Gastrocnemius medialis (tissue), 4 donors: ENCODE results near the gene NR6A1. TPM values are rescaled to one million over a fixed set of nuclear protein-coding genes. Genes with fewer than 3 reads are reported as not detected.

Experiments
- ATAC-seq, 2 donors: fragments of 150-250 bp; one replicate each; pipeline ENCODE4 v1.9.1; 2016
- DNase-seq, 2 donors: peaks; one replicate each; pipeline ENCODE4 v3.0.0-alpha.2; 2019
- H3K27ac ChIP-seq, 4 donors: fragments of 200-600 bp; sonication (generic); 1 replicate in 1 of 4; 2 replicates in 3 of 4; pipeline ENCODE4 v1.5.1; 2016 to 2018; ENCODE audit warnings: mild to moderate bottlenecking in 2 of 4, moderate library complexity in 1 of 4
- H3K27me3 ChIP-seq, 3 donors: fragments of 200-600 bp; sonication (generic) in 2 of 3; 1 replicate in 1 of 3; 2 replicates in 2 of 3; pipeline versions ENCODE4 v1.5.1 to v1.6.0; 2016 to 2019; ENCODE audit warnings: mild to moderate bottlenecking in 1 of 3, moderate library complexity in 1 of 3
- H3K36me3 ChIP-seq, 2 donors: fragments of 200-600 bp; sonication (generic) in 1 of 2; one replicate each; pipeline ENCODE4 v1.5.1; 2017 to 2018
- H3K4me1 ChIP-seq, 2 donors: fragments of 200-600 bp; sonication (generic) in 1 of 2; one replicate each; pipeline ENCODE4 v1.5.1; 2016 to 2017; ENCODE audit warnings: mild to moderate bottlenecking in 2 of 2
- H3K4me3 ChIP-seq, 4 donors: fragments of 200-600 bp; sonication (generic) in 3 of 4; 1 replicate in 1 of 4; 2 replicates in 3 of 4; pipeline ENCODE4 v1.5.1; 2016 to 2019; ENCODE audit warnings: mild to moderate bottlenecking in 2 of 4
- H3K9me3 ChIP-seq, 3 donors: fragments of 200-600 bp; sonication (generic) in 2 of 3; 1 replicate in 1 of 3; 2 replicates in 2 of 3; pipeline ENCODE4 v1.5.1; 2016 to 2019
- POLR2A ChIP-seq, 2 donors: fragments of 450-650 bp; IDR thresholded peaks; one replicate each; pipeline ENCODE4 v1.6.1; 2017; ENCODE audit warnings: antibody characterized with exemption in 2 of 2, mild to moderate bottlenecking in 2 of 2, moderate library complexity in 2 of 2
- in situ Hi-C, 4 donors: fragments of 200-750 bp; cut with MboI; loops; one replicate each; pipeline versions ENCODE4 v1.15.0 to v1.8.0; 2017; ENCODE audit warnings: low sequenced_read_pairs in 4 of 4
- intact Hi-C: fragments of 100-400 bp; cut with DNase I; formaldehyde crosslinking; loops from one replicate; pipeline ENCODE4 v1.15.1; 2023; ENCODE audit warnings: low total_unique reads
- total RNA-seq, 4 donors: library from RNA; depleted of rRNA; stranded (reverse); fragments of >200 nt; gene quantifications; one replicate each; pipeline versions ENCODE4 v1.1.0 to v1.2.3, GENCODE V29; 2016
- TF ChIP-seq, protein P1 (sequence below), 5 experiments: fragments of 450-650 bp in 3 of 5; fragments of 200-600 bp in 2 of 5; sonication (generic) in 2 of 5; IDR thresholded peaks in 4 of 5; conservative IDR thresholded peaks in 1 of 5; 1 replicate in 4 of 5; 2 replicates in 1 of 5; pipeline ENCODE4 v1.5.1; 2016 to 2019; ENCODE audit warnings: antibody characterized with exemption in 5 of 5, mild to moderate bottlenecking in 3 of 5, moderate library complexity in 3 of 5

NR6A1 gene
- total RNA-seq, 4 donors from 2014 or later = 0.58 to 5.6 (median 2.1) TPM

DNA sequence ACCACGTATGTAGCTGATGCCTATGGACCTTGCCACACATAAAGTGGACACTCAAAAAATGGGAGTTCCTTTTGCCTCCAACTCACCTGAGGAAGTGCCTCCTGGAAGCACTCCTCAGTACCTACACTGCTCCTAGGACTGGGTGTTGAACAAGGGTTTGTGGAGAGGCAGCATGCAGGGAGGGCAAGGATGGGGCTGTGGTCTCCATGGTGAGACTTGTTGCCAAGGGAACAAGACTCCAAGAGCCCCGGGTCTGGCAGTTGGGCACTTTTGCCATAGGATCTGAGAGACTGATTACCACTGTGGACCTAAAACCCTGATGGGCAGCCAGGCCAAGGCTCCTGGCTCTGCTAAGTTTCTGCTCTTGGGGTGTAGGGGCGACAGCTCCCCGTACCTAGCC lies 257.0 kb downstream of the NR6A1 start:
- intact Hi-C loops = no loop called here
- no peaks in the 10 kb centered on the region for H3K9me3 ChIP-seq
- DNase-seq (no peak), ATAC-seq (no peak)
- in situ Hi-C loops = no loop called here
- TF ChIP-seq POLR2A (IDR thresholded peaks at IDR 0.05) = no peak
- TF ChIP-seq, protein P1, sequence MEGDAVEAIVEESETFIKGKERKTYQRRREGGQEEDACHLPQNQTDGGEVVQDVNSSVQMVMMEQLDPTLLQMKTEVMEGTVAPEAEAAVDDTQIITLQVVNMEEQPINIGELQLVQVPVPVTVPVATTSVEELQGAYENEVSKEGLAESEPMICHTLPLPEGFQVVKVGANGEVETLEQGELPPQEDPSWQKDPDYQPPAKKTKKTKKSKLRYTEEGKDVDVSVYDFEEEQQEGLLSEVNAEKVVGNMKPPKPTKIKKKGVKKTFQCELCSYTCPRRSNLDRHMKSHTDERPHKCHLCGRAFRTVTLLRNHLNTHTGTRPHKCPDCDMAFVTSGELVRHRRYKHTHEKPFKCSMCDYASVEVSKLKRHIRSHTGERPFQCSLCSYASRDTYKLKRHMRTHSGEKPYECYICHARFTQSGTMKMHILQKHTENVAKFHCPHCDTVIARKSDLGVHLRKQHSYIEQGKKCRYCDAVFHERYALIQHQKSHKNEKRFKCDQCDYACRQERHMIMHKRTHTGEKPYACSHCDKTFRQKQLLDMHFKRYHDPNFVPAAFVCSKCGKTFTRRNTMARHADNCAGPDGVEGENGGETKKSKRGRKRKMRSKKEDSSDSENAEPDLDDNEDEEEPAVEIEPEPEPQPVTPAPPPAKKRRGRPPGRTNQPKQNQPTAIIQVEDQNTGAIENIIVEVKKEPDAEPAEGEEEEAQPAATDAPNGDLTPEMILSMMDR (IDR thresholded peaks at IDR 0.05 in 4 of 5, conservative IDR thresholded peaks at IDR 0.05 in 1 of 5) = no peak
- H3K27ac ChIP-seq = no peak overlapping the region
- H3K36me3 ChIP-seq = no peaks in the 10 kb centered on the region
- H3K27me3 ChIP-seq = no peaks in the 10 kb centered on the region
- no peak overlapping the region for H3K4me3 ChIP-seq
- H3K4me1 ChIP-seq = no peaks in the 10 kb centered on the region

DNA sequence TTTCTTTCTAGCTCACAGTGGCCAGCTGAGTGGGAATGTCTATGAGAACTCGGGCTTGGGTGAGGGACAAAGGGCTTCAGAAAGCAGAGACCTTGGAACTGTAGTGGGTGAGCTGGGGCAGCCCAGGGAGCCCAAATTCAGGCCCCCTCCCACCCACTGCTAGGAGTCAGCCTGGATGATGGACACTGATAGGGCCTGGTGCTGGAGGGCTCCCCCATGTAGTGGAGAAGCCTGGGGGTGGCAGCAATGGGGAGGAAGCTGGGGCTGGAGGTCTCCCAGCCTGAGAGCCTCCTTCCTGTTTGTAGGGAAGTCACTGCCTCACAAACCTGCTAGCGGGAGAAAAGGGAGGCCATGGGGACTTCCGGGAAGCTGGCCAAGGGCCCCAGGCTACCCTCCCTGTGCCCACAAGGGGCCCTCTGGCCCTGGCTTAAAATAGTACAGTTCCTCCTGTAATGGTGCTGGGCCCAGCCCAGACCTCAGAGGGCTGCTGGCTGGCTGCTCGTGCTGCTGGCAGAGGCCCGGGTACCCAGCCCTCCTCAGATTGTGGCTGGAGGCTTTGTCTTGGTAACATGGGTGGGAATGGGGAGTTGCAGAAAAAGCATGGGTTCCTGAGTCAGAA lies 257.6 kb downstream of the NR6A1 start:
- in situ Hi-C loops = no loop called here
- Histone ChIP-seq H3K36me3 (no peaks in the 10 kb centered on the region), H3K27me3 (no peaks in the 10 kb centered on the region), H3K27ac (no peak overlapping the region), H3K9me3 (no peaks in the 10 kb centered on the region), H3K4me1 (no peaks in the 10 kb centered on the region), H3K4me3 (no peak overlapping the region)
- no peak for DNase-seq
- intact Hi-C loops = no loop called here
- no peak for ATAC-seq
- TF ChIP-seq, protein P1 (IDR thresholded peaks at IDR 0.05 in 4 of 5, conservative IDR thresholded peaks at IDR 0.05 in 1 of 5) = no peak
- TF ChIP-seq POLR2A (IDR thresholded peaks at IDR 0.05) = no peak

DNA sequence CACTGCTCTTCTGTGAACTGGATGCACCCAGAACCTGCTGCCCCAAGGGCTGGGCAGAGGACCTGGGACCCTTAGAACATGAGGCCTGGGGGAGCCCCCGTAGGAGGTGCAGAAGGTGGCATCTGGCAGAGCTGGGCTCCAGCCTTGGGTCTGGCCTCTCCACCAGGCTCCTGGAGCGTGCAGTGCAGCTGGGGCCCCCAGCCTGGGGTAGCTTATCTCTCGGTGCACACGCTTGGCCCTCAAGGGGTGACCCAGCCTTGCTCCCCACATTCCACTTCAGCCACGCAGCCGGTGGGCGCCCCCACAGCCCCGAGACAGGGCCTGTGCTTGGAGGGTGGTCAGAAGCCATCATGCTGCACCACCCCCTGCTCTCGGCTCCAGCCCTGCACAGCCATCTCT lies 258.3 kb downstream of the NR6A1 start:
- TF ChIP-seq, protein P1 (IDR thresholded peaks at IDR 0.05 in 4 of 5, conservative IDR thresholded peaks at IDR 0.05 in 1 of 5) = no peak
- TF ChIP-seq POLR2A (IDR thresholded peaks at IDR 0.05) = no peak
- DNase-seq = no peak
- Histone ChIP-seq H3K4me1 (no peaks in the 10 kb centered on the region), H3K36me3 (no peaks in the 10 kb centered on the region), H3K27me3 (no peaks in the 10 kb centered on the region), H3K4me3 (no peak overlapping the region), H3K9me3 (no peaks in the 10 kb centered on the region), H3K27ac (no peak overlapping the region)
- no peak for ATAC-seq
- in situ Hi-C loops = no loop called here
- intact Hi-C loops = no loop called here

DNA sequence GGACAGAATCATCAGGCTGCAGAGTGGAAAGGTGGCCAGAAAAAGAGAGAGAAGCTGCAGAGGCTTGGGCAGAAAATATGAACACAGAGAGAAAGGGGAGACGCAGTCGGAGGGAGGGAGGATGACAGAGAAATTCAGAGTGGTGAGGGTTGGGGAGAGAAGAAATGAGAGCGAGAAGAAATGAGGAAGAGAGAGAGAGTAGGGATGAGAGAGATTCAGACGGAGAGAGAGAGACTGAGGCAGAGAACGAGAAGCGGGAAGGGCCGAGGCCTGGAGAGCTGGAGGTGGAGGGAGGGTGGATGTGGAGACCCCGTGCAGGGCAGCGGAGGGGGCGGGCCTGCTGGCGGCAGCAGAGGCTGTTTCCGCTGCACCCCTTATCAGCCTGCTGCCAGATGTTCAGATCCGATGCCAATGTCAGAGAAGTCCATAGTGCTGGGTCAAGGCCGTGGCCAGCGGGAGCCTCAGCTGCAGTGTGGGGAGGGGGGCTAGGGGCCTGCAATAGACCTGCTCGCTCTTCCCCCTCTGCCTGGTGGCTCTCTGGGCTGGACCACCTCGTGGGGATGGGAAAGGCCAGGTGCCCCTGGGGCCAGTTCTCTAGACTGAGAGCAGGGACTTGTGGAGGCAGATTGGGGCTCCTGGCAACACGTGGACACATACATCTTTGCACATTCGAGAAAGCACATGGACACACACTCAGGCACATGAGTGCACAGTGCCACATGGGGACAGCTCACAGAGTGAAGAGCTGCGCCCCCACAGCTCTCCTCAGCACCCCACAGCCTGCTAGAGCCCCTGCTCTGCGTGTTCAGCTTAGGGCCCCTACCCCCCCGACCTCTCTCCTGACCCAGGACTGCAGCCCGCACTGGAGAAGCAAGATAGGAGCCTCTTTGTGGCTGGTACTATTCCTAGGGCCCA lies 259.0 kb downstream of the NR6A1 start:
- no peaks in the 10 kb centered on the region for H3K4me1 ChIP-seq
- ATAC-seq (no peak), DNase-seq (no peak)
- no peaks in the 10 kb centered on the region for H3K36me3 ChIP-seq
- no peaks in the 10 kb centered on the region for H3K9me3 ChIP-seq
- H3K4me3 ChIP-seq = no peak overlapping the region
- no peaks in the 10 kb centered on the region for H3K27me3 ChIP-seq
- intact Hi-C loops (no loop called here), in situ Hi-C loops (no loop called here)
- H3K27ac ChIP-seq = no peak overlapping the region
- no peak for TF ChIP-seq POLR2A (IDR thresholded peaks at IDR 0.05)
- TF ChIP-seq, protein P1 (IDR thresholded peaks at IDR 0.05 in 4 of 5, conservative IDR thresholded peaks at IDR 0.05 in 1 of 5) = no peak
